ENCODE data around the gene SERPINF2.

Gene SERPINF2

DNA sequence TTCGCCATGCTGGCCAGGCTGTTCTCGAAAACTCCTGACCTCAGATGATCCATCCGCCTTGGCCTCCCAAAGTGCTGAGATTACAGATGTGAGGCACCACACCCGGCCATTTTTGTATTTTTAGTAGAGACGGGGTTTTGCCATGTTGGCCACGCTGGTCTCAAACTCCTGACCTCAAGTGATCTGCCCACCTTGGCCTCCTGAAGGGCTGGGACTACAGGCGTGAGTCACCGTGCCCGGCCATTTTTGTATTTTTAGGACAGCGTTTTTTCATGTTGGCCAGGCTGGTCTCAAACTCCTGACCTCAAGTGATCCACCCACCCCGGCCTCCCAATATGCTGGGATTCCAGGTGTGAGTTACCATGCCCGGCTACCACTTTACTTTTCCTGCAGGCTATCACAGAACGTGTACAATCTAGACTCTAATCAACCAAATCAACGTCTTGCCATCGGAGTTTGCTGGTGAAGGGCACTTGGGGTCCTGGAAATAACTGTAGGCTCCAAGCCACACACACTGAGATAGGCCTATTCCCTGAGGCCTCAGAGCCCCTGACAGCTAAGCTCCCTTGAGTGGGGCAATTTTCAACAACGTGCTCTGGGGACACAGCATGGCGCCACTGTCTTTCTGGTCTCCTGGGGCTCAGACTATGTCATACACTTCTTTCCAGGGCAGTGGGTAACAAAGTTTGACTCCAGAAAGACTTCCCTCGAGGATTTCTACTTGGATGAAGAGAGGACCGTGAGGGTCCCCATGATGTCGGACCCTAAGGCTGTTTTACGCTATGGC lies 31.9 kb downstream of the SERPINF2 start:
- DNase-seq (ENCODE audit: low read depth) = no peak
- TF ChIP-seq, protein P1, sequence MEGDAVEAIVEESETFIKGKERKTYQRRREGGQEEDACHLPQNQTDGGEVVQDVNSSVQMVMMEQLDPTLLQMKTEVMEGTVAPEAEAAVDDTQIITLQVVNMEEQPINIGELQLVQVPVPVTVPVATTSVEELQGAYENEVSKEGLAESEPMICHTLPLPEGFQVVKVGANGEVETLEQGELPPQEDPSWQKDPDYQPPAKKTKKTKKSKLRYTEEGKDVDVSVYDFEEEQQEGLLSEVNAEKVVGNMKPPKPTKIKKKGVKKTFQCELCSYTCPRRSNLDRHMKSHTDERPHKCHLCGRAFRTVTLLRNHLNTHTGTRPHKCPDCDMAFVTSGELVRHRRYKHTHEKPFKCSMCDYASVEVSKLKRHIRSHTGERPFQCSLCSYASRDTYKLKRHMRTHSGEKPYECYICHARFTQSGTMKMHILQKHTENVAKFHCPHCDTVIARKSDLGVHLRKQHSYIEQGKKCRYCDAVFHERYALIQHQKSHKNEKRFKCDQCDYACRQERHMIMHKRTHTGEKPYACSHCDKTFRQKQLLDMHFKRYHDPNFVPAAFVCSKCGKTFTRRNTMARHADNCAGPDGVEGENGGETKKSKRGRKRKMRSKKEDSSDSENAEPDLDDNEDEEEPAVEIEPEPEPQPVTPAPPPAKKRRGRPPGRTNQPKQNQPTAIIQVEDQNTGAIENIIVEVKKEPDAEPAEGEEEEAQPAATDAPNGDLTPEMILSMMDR (IDR thresholded peaks at IDR 0.05; ENCODE audit: low read length, missing control alignments) = no peak
- no peak overlapping the region for H3K4me3 ChIP-seq (replicated peaks; ENCODE audit: low read depth, low read length)

DNA sequence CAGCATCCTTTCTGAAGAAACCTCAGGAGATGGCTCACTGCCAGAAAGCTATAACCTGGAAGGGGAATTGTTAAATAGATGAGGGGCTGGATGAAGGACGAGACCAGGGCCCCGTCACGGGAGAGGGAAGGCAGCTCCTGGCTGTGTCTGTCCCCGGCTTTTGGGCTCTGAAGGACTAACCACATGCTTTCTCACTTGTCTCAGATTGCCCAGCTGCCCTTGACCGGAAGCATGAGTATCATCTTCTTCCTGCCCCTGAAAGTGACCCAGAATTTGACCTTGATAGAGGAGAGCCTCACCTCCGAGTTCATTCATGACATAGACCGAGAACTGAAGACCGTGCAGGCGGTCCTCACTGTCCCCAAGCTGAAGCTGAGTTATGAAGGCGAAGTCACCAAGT lies 33.7 kb downstream of the SERPINF2 start:
- no peak for DNase-seq (ENCODE audit: low read depth)
- H3K4me3 ChIP-seq (replicated peaks; ENCODE audit: low read depth, low read length) = no peak overlapping the region
- TF ChIP-seq, protein P1 (IDR thresholded peaks at IDR 0.05; ENCODE audit: low read length, missing control alignments) = no peak

DNA sequence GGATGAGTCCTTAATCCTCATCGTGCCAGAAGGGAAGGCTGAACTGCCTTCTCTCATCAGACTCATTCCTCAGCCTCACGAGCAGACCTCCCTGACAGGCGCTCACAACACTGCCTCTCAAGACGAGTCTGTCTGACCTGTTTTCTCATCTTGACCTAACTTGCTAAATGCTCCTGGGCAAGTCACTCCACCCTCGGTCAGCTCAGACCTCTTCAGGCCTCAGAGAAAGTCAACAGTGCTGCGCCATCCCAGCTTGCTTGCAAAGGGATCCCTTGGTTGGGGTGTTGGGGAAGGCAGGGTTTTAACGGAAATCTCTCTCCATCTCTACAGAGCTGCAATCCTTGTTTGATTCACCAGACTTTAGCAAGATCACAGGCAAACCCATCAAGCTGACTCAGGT lies 34.2 kb downstream of the SERPINF2 start:
- TF ChIP-seq, protein P1 (IDR thresholded peaks at IDR 0.05; ENCODE audit: low read length, missing control alignments) = no peak
- no peak for DNase-seq (ENCODE audit: low read depth)
- no peak overlapping the region for H3K4me3 ChIP-seq (replicated peaks; ENCODE audit: low read depth, low read length)

DNA sequence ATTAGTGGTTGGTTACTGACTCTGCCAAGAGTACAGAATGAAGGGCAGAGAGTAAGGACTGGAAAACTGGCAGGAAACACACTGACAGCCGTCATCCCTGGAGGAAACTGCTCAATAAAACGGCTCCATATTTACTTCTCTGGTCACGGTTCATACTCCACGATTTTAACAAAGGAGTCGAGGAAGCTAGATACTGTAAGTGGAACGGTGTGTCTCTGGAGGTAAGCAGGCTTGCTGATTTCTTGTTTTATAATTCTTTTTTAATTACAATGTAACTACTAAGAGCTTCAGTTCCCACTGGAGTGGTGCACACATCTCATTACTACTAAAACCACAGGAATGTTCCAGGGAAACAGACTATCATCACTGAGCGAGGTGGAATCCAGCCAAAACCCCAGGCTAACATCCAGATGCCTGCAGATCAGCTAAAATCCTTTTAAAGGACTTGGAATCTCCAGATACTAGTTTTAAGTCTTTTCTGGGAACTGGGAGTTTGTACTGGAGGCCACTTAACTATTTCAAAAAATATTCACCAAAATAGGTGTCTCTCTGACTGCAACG lies 37.0 kb downstream of the SERPINF2 start:
- peak; percentile 98 for DNase-seq (ENCODE audit: low read depth)
- TF ChIP-seq, protein P1 (IDR thresholded peaks at IDR 0.05; ENCODE audit: low read length, missing control alignments) = no peak
- H3K4me3 ChIP-seq (replicated peaks; ENCODE audit: low read depth, low read length) = peak overlapping the region; percentile 31

DNA sequence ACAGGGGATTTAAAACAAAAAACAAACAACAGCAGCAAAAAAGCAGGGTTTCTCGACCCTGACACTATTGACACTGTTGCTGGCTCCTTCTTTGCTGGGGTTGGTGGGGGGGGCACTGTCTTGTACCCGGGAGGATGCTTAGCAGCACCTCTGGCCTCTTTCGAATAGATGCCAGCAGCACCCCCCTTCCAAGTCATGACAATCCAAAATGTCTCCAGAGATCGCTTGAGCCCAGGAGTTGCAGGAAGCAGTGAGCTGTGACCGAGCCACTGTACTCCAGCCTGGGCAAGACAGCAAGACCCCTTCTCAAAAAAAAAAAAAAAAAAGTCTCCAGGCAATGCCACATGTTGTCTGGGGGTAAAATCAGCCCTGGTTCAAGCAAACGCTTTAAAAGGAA lies 39.5 kb downstream of the SERPINF2 start:
- no peak for DNase-seq (ENCODE audit: low read depth)
- no peak overlapping the region for H3K4me3 ChIP-seq (replicated peaks; ENCODE audit: low read depth, low read length)
- TF ChIP-seq, protein P1 (IDR thresholded peaks at IDR 0.05; ENCODE audit: low read length, missing control alignments) = no peak

DNA sequence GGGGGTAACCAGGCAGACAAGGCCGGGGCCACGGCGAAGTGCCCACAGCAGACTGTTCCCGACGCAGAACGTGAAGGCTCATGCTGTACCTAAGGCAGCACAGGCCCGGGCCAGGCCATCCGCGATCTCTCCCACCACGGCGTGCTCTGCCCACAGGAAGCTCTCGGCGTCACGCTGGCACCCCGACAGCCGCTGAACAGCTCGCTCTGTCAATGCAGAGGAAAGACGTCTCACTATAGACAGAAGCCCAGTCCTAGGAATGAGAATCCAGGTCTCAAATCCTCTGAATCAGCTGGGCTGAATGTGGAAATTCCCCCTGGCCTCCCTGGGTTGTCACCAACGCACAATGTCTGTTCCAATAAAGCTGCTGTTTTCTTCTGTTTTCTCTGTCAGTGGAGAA lies 40.6 kb downstream of the SERPINF2 start:
- no peak overlapping the region for H3K4me3 ChIP-seq (replicated peaks; ENCODE audit: low read depth, low read length)
- DNase-seq (ENCODE audit: low read depth) = peak; percentile 45

More for the DNA sequence above, 40.6 kb downstream of the SERPINF2 start:
- TF ChIP-seq, protein P1 (IDR thresholded peaks at IDR 0.05; ENCODE audit: low read length, missing control alignments) = no peak
